Naive thymus-derived CD4-positive, alpha-beta T cell (primary cell): ENCODE measurements around the gene PATL2. TPM values are rescaled to one million over a fixed set of nuclear protein-coding genes. Genes with fewer than 3 reads are reported as not detected.
"Not testable (repeated sequence)": the region's sequence is repeated elsewhere in the genome, so short reads cannot be mapped to it uniquely, and the experiment has no call there.

Experiments
- ATAC-seq: fragments of 150-1000 bp; cut with Tn5 transposase; 2 replicates; pipeline ENCODE4 v1.10.0; 2021; ENCODE audit warnings: mild to moderate bottlenecking, moderate library complexity
- CTCF ChIA-PET: fragments of 350-600 bp; sonication (Branson Sonifier 250); formaldehyde crosslinking; loops from one replicate; lab custom pipeline; 2021; ENCODE audit warnings: antibody characterized with exemption; lab: Charles Lee
- POLR2A ChIA-PET: fragments of 350-600 bp; sonication (Branson Sonifier 250); formaldehyde crosslinking; loops from one replicate; lab custom pipeline; 2021; ENCODE audit warnings: antibody characterized with exemption, inconsistent platforms; lab: Charles Lee
- DNase-seq, 9 donors: peaks; one replicate each; pipeline versions ENCODE4 v3.0.0 to v3.0.0-alpha.2; 2020 to 2022; ENCODE audit warnings: mixed read lengths in 1 of 9
- H3K27ac ChIP-seq: one replicate; pipeline ENCODE4 v1.7.0; 2013; ENCODE audit warnings: mild to moderate bottlenecking, low read depth, low read length, moderate library complexity
- H3K27me3 ChIP-seq, 2 donors: one replicate each; pipeline ENCODE4 v1.7.0; 2013; ENCODE audit warnings: low read length in 2 of 2, mild to moderate bottlenecking in 2 of 2, moderate library complexity in 2 of 2; ENCODE audit not compliant: control insufficient read depth in 2 of 2, insufficient read depth in 2 of 2
- H3K36me3 ChIP-seq, 3 experiments: 1 replicate in 2 of 3; 2 replicates in 1 of 3; pipeline ENCODE4 v1.7.0; 2013; ENCODE audit warnings: low read length in 3 of 3, mild to moderate bottlenecking in 3 of 3, moderate library complexity in 1 of 3; ENCODE audit not compliant: insufficient read depth in 3 of 3, control insufficient read depth in 2 of 3
- H3K4me1 ChIP-seq, 2 donors: one replicate each; pipeline ENCODE4 v1.7.0; 2013; ENCODE audit warnings: low read length in 2 of 2, mild to moderate bottlenecking in 2 of 2, moderate library complexity in 1 of 2; ENCODE audit not compliant: control insufficient read depth in 2 of 2, insufficient read depth in 2 of 2
- H3K4me3 ChIP-seq: 2 replicates; pipeline ENCODE4 v1.7.0; 2013; ENCODE audit warnings: mild to moderate bottlenecking, low read length
- H3K9me3 ChIP-seq, 3 experiments: 1 replicate in 2 of 3; 2 replicates in 1 of 3; pipeline ENCODE4 v1.7.0; 2013; ENCODE audit warnings: low read length in 3 of 3; ENCODE audit not compliant: control insufficient read depth in 2 of 3
- H3K27ac Mint-ChIP-seq, 9 donors: one replicate each; pipeline ENCODE4 v1.8.0; 2020 to 2022; ENCODE audit warnings: mixed read lengths in 9 of 9, mild to moderate bottlenecking in 8 of 9, moderate library complexity in 5 of 9, inconsistent platforms in 2 of 9
- H3K27me3 Mint-ChIP-seq, 5 donors: one replicate each; pipeline ENCODE4 v1.8.0; 2021 to 2022; ENCODE audit warnings: mixed read lengths in 5 of 5, mild to moderate bottlenecking in 1 of 5
- H3K36me3 Mint-ChIP-seq, 5 donors: one replicate each; pipeline ENCODE4 v1.8.0; 2020 to 2022; ENCODE audit warnings: mixed read lengths in 5 of 5, mild to moderate bottlenecking in 3 of 5, inconsistent platforms in 1 of 5
- H3K4me1 Mint-ChIP-seq, 7 donors: one replicate each; pipeline ENCODE4 v1.8.0; 2020 to 2022; ENCODE audit warnings: mixed read lengths in 7 of 7, mild to moderate bottlenecking in 3 of 7, inconsistent platforms in 1 of 7
- H3K4me3 Mint-ChIP-seq, 10 donors: one replicate each; pipeline ENCODE4 v1.8.0; 2020 to 2022; ENCODE audit warnings: mild to moderate bottlenecking in 10 of 10, mixed read lengths in 10 of 10, moderate library complexity in 6 of 10, inconsistent platforms in 2 of 10
- H3K9me3 Mint-ChIP-seq, 11 donors: one replicate each; pipeline ENCODE4 v1.8.0; 2020 to 2022; ENCODE audit warnings: mixed read lengths in 11 of 11, mild to moderate bottlenecking in 4 of 11, inconsistent platforms in 1 of 11, moderate library complexity in 1 of 11
- intact Hi-C, 2 donors: fragments of 100-400 bp; cut with micrococcal nuclease; formaldehyde crosslinking; loops; one replicate each; pipeline ENCODE4 v1.15.1; 2023
- polyA plus RNA-seq, 2 donors: library from polyadenylated mRNA; unstranded; fragments of 300-500 nt; fragmentation: Illumina TruSeq; gene quantifications; one replicate each; pipeline ENCODE4 v1.2.3, GENCODE V29; 2021
- total RNA-seq, 6 experiments: library from RNA in 5 of 6; stranded (reverse) in 5 of 6; gene quantifications; 1 replicate in 5 of 6; 2 replicates in 1 of 6; pipeline ENCODE4 v1.2.3 and lab custom pipeline; 2021 to 2026

PATL2 gene
- total RNA-seq = 10 to 100 TPM; 37.4 to 83.8 (median 71.3) TPM
- polyA plus RNA-seq = 10 to 100 TPM; 11.4 to 17.3 TPM
- 73.1 reads per million, percentile 79 among the genes with 10 or more reads in this experiment for total RNA-seq (lab: John Stamatoyannopoulos, UW)

GRCh38 chr15:44711096-44711742 lies at the start of gene PATL2, which contains the start of gene B2M:
Gene PATL2, minus strand, starts transcription at chr15:44711323. Its CDS starts 34,833 bp downstream, at chr15:44676490.
Gene B2M, plus strand, starts transcription at chr15:44711517. Its CDS starts 30 bp downstream, at chr15:44711547.
- peak within 1 kb of the TSS; percentile 83 for H3K4me3 ChIP-seq
- H3K36me3 Mint-ChIP-seq = peaks cover 15 to 76% (median 59%) of the 10 kb centered on the region in 5 donors

GRCh38 chr15:44753345-44753744 lies 42.2 kb upstream of the PATL2 start:
- Mint-ChIP-seq H3K36me3 (peaks cover 7 to 57% (median 24%) of the 10 kb centered on the region in 5 donors), H3K9me3 (peaks cover 0 to 47% (median 13%) of the 10 kb centered on the region in 11 donors), H3K4me1 (peaks cover 0 to 4% (median 0%) of the 10 kb centered on the region in 7 donors), H3K27ac (no peak overlapping the region), H3K27me3 (no peaks in the 10 kb centered on the region), H3K4me3 (no peak overlapping the region)
- intact Hi-C loops = no loop called here
- Histone ChIP-seq H3K27me3 (no peaks in the 10 kb centered on the region), H3K4me3 (no peak overlapping the region), H3K27ac (no peak overlapping the region), H3K9me3 (no peaks in the 10 kb centered on the region), H3K36me3 (no peaks in the 10 kb centered on the region), H3K4me1 (no peaks in the 10 kb centered on the region)
- DNase-seq (no peak), ATAC-seq (no peak)
- ChIA-PET CTCF (no interaction called here), POLR2A (interaction anchor here (0.6 to 1.8 kb wide), 5 partner anchors 40 to 179 kb away, joined by 3 to 6 read pairs (median 3); partner anchors contain the start of genes B2M, PATL2 and SPG11)

More at GRCh38 chr15:44711096-44711742, at the start of gene PATL2, which contains the start of gene B2M:
- POLR2A ChIA-PET = interaction anchor here (0.7 to 39.4 kb wide), 29 partner anchors 8 to 284 kb away, joined by 3 to 3822 read pairs (median 5); partner anchors contain the start of genes CTDSPL2, EIF3J, SPG11 and TRIM69
- intact Hi-C loops = loop anchor here (1.0 to 5.0 kb wide), 10 partner anchors 15 to 1199 kb away; partner anchors contain the start of genes SPG11 (in 2 of the 2) and EIF3J (in 1 of the 2)
- H3K27ac Mint-ChIP-seq = peak within 1 kb of the TSS; percentile 98 to 100 (median 100)
- H3K4me1 Mint-ChIP-seq = peaks cover 31 to 74% (median 51%) of the 10 kb centered on the region in 7 donors
- peaks cover 22 to 41% (median 24%) of the 10 kb centered on the region in 3 experiments for H3K36me3 ChIP-seq
- no peaks in the 10 kb centered on the region for H3K27me3 ChIP-seq
- H3K9me3 ChIP-seq = no peaks in the 10 kb centered on the region
- peak within 1 kb of the TSS; percentile 93 to 100 (median 98) for H3K4me3 Mint-ChIP-seq
- CTCF ChIA-PET = interaction anchor here (0.6 to 13.5 kb wide), 17 partner anchors 11 to 132 kb away, joined by 3 to 235 read pairs (median 7); partner anchors contain the start of genes SPG11 and TRIM69
- peak; percentile 84 for ATAC-seq
- peaks cover 0 to 17% (median under 1%) of the 10 kb centered on the region in 11 donors for H3K9me3 Mint-ChIP-seq
- peak within 1 kb of the TSS; percentile 95 for H3K27ac ChIP-seq
- peak; percentile 95 to 98 (median 97) for DNase-seq
- peaks cover 0 to 17% (median 0%) of the 10 kb centered on the region in 5 donors for H3K27me3 Mint-ChIP-seq
- peaks cover 12 to 23% of the 10 kb centered on the region in 2 donors for H3K4me1 ChIP-seq

GRCh38 chr15:44743454-44743853 lies 32.3 kb upstream of the PATL2 start:
- intact Hi-C loops, H3K4me3 Mint-ChIP-seq, H3K9me3 ChIP-seq, H3K36me3 ChIP-seq, DNase-seq, ATAC-seq, H3K27me3 Mint-ChIP-seq, H3K27ac ChIP-seq, H3K4me1 ChIP-seq, H3K27ac Mint-ChIP-seq, H3K4me3 ChIP-seq, CTCF ChIA-PET, H3K27me3 ChIP-seq: not testable (repeated sequence)
- Mint-ChIP-seq H3K9me3 (peaks cover 0 to 15% (median 9%) of the 10 kb centered on the region in 11 donors), H3K36me3 (peaks cover 0 to 22% (median 4%) of the 10 kb centered on the region in 5 donors), H3K4me1 (peaks cover under 1 to 19% (median 15%) of the 10 kb centered on the region in 7 donors)
- POLR2A ChIA-PET = interaction anchor here (0.6 kb wide), 1 partner anchor 32 kb away, joined by 3 read pairs; the partner anchor contains the start of gene B2M

- ChIA-PET POLR2A (interaction anchor here (0.8 to 39.4 kb wide), 8 partner anchors 18 to 155 kb away, joined by 3 to 3822 read pairs (median 4); partner anchors contain the start of genes B2M, PATL2 and SPG11), CTCF (interaction anchor here (0.6 to 6.4 kb wide), 15 partner anchors 12 to 161 kb away, joined by 3 to 171 read pairs (median 6); partner anchors contain the start of genes B2M, PATL2 and SPG11)
- not testable (repeated sequence) for H3K27me3 ChIP-seq, H3K4me3 ChIP-seq, H3K27me3 Mint-ChIP-seq, H3K27ac ChIP-seq, H3K9me3 Mint-ChIP-seq, H3K9me3 ChIP-seq, ATAC-seq, H3K36me3 ChIP-seq
- intact Hi-C loops = loop anchor here in 1 of 2 donors (2.0 to 5.0 kb wide), 2 partner anchors 155 to 202 kb away; partner anchors contain the start of gene EIF3J
- peaks cover 40 to 47% of the 10 kb centered on the region in 2 donors for H3K4me1 ChIP-seq
- Mint-ChIP-seq H3K27ac (peak overlapping the region in 7 of 9 donors; percentile 77 to 95 (median 88)), H3K4me1 (peaks cover 20 to 56% (median 51%) of the 10 kb centered on the region in 7 donors), H3K4me3 (peak overlapping the region in 8 of 10 donors; percentile 20 to 65 (median 56)), H3K36me3 (peaks cover 0 to 15% (median 0%) of the 10 kb centered on the region in 5 donors)
- peak in 4 of 9 donors; percentile 14 to 35 (median 26) for DNase-seq
Measured at GRCh38 chr15:44739222-44739847, 28.2 kb upstream of the PATL2 start.

GRCh38 chr15:44738340-44738984 lies 27.3 kb upstream of the PATL2 start:
- peaks cover 24 to 62% (median 56%) of the 10 kb centered on the region in 7 donors for H3K4me1 Mint-ChIP-seq
- ATAC-seq = peak; percentile 68
- no peaks in the 10 kb centered on the region for H3K27me3 ChIP-seq
- H3K4me3 Mint-ChIP-seq = peak overlapping the region in 7 of 10 donors; percentile 49 to 67 (median 53)
- peak in 6 of 9 donors; percentile 40 to 67 (median 60) for DNase-seq
- H3K36me3 ChIP-seq = no peaks in the 10 kb centered on the region
- no peaks in the 10 kb centered on the region for H3K9me3 ChIP-seq
- peaks cover 42 to 56% of the 10 kb centered on the region in 2 donors for H3K4me1 ChIP-seq
- H3K27ac ChIP-seq = peak overlapping the region; percentile 54
- H3K27me3 Mint-ChIP-seq = peaks cover 0 to 2% (median 0%) of the 10 kb centered on the region in 5 donors
- H3K27ac Mint-ChIP-seq = peak overlapping the region; percentile 23 to 95 (median 86)
- no peak overlapping the region for H3K4me3 ChIP-seq
- H3K36me3 Mint-ChIP-seq = peaks cover 0 to 16% (median 0%) of the 10 kb centered on the region in 5 donors
- intact Hi-C loops = loop anchor here (1.0 to 5.0 kb wide), 8 partner anchors 9 to 201 kb away; partner anchors contain the start of genes B2M (in 1 of the 2), EIF3J (in 1 of the 2), PATL2 (in 1 of the 2) and SPG11 (in 1 of the 2)
- ChIA-PET POLR2A (interaction anchor here (0.7 to 39.4 kb wide), 12 partner anchors 19 to 155 kb away, joined by 3 to 3822 read pairs (median 4); partner anchors contain the start of genes B2M, PATL2 and SPG11), CTCF (interaction anchor here (0.6 to 6.4 kb wide), 17 partner anchors 11 to 160 kb away, joined by 3 to 171 read pairs (median 5); partner anchors contain the start of genes B2M, PATL2 and SPG11)
- H3K9me3 Mint-ChIP-seq = peaks cover 0 to 6% (median 0%) of the 10 kb centered on the region in 11 donors
